K562 (cell line): ENCODE results near the gene AGPAT4. TPM values are rescaled to one million over a fixed set of nuclear protein-coding genes. Genes with fewer than 3 reads are reported as not detected.

Experiments
- CC2D1A ChIP-seq: fragments of 450-650 bp; IDR thresholded peaks from 2 replicates; pipeline ENCODE4 v1.6.1; 2017; ENCODE audit warnings: mild to moderate bottlenecking
- KLF13 ChIP-seq: fragments of 450-650 bp; IDR thresholded peaks from 2 replicates; pipeline ENCODE4 v1.6.1; 2016; ENCODE audit warnings: missing genetic modification characterization, low read depth, mild to moderate bottlenecking, missing compliant biosample characterization, moderate library complexity, borderline replicate concordance
- KLF16 ChIP-seq: IDR thresholded peaks from 2 replicates; pipeline ENCODE4 v1.6.1; 2016; ENCODE audit warnings: antibody characterized with exemption
- LEF1 ChIP-seq: fragments of 450-650 bp; IDR thresholded peaks from 2 replicates; pipeline ENCODE4 v1.6.1; 2016; ENCODE audit warnings: mild to moderate bottlenecking
- NR1H2 ChIP-seq: sonication (generic); formaldehyde crosslinking; IDR thresholded peaks from 2 replicates; pipeline ENCODE4 v1.4.0; 2020; ENCODE audit warnings: mild to moderate bottlenecking, missing genetic modification reagents
- PHB ChIP-seq: fragments of 250-450 bp; sonication (Bioruptor Pico); IDR thresholded peaks from 2 replicates; pipeline ENCODE4 v1.5.0; 2021
- RB1 ChIP-seq: fragments of 450-650 bp; IDR thresholded peaks from 2 replicates; pipeline ENCODE4 v1.6.1; 2017; ENCODE audit warnings: low read depth, mild to moderate bottlenecking
- RBM34 ChIP-seq: fragments of 200-400 bp; formaldehyde crosslinking; IDR thresholded peaks from 2 replicates; pipeline ENCODE4 v1.6.1; 2018; ENCODE audit warnings: low read length, borderline replicate concordance; ENCODE audit not compliant: insufficient read depth
- RFX5 ChIP-seq: IDR thresholded peaks from 2 replicates; pipeline ENCODE4 v1.6.1; 2011; ENCODE audit warnings: low read depth, mild to moderate bottlenecking, improper control_type of control experiment, low read length
- SMARCA5 ChIP-seq: fragments of 450-650 bp; IDR thresholded peaks from 2 replicates; pipeline ENCODE4 v1.6.1; 2016
- TBP ChIP-seq: optimal IDR thresholded peaks from 2 replicates; pipeline ENCODE3; 2011; ENCODE audit warnings: low read depth, low read length, improper control_type of control experiment
- ZNF584 ChIP-seq: fragments of 200-800 bp; sonication (Bioruptor generic); IDR thresholded peaks from 2 replicates; pipeline ENCODE4 v1.6.1; 2016; ENCODE audit warnings: low read depth, mild to moderate bottlenecking, missing genetic modification characterization, missing compliant biosample characterization
- polyA plus RNA-seq, 8 experiments: library from polyadenylated mRNA; depleted of rRNA in 4 of 8; stranded (reverse) in 5 of 8; unstranded in 3 of 8; fragments of >200 nt; fragmentation: Nextera tagmentation in 2 of 8; fragmentation: Illumina TruSeq in 1 of 8; extraction: Ambion mirVana in 2 of 8; extraction: Trizol in 1 of 8; gene quantifications; 2 replicates each; pipeline versions ENCODE4 v1.2.1 to v1.2.3, GENCODE V29; 2011 to 2014; ENCODE audit warnings: inconsistent platforms in 1 of 8, missing spikeins in 1 of 8
- total RNA-seq, 7 experiments: library from RNA; depleted of rRNA in 6 of 7; stranded (reverse); fragments of >200 nt in 6 of 7; fragmentation: Illumina TruSeq in 2 of 7; extraction: Trizol in 2 of 7; gene quantifications; 2 replicates each; pipeline versions ENCODE4 v1.2.1 to v1.2.3, GENCODE V29; 2011 to 2021; ENCODE audit warnings: low replicate concordance in 1 of 7
- TF ChIP-seq, protein P1 (sequence below), 2 experiments: fragments of 450-650 bp; formaldehyde crosslinking in 1 of 2; IDR thresholded peaks; 2 replicates each; pipeline versions ENCODE4 v1.4.0 to v1.6.1; 2014 to 2020; ENCODE audit warnings: mild to moderate bottlenecking in 2 of 2, borderline replicate concordance in 1 of 2, low read depth in 1 of 2
- TF ChIP-seq, protein P2 (sequence below): sonication (generic); formaldehyde crosslinking; IDR thresholded peaks from 2 replicates; pipeline ENCODE4 v1.8.1; 2023; ENCODE audit warnings: missing genetic modification reagents, mild to moderate bottlenecking, borderline replicate concordance

AGPAT4 gene
- total and polyA plus RNA-seq, 9 of the 15 experiments (the other 6 are each of a cell fraction or from before 2014, with no cell fraction given): 2.2 to 15.0 (median 5.7) TPM

DNA sequence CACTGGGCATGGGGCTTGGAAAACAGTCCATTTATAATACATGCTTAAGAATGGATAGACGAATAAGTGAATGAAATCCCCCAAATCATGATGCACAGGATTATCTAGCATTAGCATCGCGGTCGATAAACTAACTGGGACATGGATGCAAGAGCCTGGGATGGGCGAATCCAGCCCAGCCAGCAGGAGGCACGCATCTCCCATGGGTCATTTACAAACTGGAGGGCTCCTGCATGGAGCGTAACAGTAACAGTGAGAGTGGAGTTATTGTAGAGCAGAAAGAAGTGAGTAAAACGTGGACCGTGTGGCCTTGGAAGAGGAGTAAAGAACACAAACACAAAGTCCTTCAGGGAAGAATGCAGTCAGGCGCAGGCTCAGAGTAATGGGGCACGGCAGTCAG, 136.5 kb downstream of the AGPAT4 start (continued):
- TF ChIP-seq, protein P1, sequence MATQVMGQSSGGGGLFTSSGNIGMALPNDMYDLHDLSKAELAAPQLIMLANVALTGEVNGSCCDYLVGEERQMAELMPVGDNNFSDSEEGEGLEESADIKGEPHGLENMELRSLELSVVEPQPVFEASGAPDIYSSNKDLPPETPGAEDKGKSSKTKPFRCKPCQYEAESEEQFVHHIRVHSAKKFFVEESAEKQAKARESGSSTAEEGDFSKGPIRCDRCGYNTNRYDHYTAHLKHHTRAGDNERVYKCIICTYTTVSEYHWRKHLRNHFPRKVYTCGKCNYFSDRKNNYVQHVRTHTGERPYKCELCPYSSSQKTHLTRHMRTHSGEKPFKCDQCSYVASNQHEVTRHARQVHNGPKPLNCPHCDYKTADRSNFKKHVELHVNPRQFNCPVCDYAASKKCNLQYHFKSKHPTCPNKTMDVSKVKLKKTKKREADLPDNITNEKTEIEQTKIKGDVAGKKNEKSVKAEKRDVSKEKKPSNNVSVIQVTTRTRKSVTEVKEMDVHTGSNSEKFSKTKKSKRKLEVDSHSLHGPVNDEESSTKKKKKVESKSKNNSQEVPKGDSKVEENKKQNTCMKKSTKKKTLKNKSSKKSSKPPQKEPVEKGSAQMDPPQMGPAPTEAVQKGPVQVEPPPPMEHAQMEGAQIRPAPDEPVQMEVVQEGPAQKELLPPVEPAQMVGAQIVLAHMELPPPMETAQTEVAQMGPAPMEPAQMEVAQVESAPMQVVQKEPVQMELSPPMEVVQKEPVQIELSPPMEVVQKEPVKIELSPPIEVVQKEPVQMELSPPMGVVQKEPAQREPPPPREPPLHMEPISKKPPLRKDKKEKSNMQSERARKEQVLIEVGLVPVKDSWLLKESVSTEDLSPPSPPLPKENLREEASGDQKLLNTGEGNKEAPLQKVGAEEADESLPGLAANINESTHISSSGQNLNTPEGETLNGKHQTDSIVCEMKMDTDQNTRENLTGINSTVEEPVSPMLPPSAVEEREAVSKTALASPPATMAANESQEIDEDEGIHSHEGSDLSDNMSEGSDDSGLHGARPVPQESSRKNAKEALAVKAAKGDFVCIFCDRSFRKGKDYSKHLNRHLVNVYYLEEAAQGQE (IDR thresholded peaks at IDR 0.05; ENCODE audit: borderline replicate concordance): peak; percentile 61; the same call in 1 of the 2 replicates
- TF ChIP-seq, protein P1 (CRISPR knock-in tag; IDR thresholded peaks at IDR 0.05; ENCODE audit: low read depth): no peak
- TF ChIP-seq ZNF584 (no peak), SMARCA5 (no peak), KLF13 (no peak), NR1H2 (no peak), RBM34 (no peak), KLF16 (no peak), LEF1 (no peak), RB1 (0 out of 2 replicates have a peak, but pooled peaks have one; percentile 17), TBP (no peak), CC2D1A (no peak), PHB (CRISPR knock-in tag) (no peak), RFX5 (no peak)
- TF ChIP-seq, protein P2, sequence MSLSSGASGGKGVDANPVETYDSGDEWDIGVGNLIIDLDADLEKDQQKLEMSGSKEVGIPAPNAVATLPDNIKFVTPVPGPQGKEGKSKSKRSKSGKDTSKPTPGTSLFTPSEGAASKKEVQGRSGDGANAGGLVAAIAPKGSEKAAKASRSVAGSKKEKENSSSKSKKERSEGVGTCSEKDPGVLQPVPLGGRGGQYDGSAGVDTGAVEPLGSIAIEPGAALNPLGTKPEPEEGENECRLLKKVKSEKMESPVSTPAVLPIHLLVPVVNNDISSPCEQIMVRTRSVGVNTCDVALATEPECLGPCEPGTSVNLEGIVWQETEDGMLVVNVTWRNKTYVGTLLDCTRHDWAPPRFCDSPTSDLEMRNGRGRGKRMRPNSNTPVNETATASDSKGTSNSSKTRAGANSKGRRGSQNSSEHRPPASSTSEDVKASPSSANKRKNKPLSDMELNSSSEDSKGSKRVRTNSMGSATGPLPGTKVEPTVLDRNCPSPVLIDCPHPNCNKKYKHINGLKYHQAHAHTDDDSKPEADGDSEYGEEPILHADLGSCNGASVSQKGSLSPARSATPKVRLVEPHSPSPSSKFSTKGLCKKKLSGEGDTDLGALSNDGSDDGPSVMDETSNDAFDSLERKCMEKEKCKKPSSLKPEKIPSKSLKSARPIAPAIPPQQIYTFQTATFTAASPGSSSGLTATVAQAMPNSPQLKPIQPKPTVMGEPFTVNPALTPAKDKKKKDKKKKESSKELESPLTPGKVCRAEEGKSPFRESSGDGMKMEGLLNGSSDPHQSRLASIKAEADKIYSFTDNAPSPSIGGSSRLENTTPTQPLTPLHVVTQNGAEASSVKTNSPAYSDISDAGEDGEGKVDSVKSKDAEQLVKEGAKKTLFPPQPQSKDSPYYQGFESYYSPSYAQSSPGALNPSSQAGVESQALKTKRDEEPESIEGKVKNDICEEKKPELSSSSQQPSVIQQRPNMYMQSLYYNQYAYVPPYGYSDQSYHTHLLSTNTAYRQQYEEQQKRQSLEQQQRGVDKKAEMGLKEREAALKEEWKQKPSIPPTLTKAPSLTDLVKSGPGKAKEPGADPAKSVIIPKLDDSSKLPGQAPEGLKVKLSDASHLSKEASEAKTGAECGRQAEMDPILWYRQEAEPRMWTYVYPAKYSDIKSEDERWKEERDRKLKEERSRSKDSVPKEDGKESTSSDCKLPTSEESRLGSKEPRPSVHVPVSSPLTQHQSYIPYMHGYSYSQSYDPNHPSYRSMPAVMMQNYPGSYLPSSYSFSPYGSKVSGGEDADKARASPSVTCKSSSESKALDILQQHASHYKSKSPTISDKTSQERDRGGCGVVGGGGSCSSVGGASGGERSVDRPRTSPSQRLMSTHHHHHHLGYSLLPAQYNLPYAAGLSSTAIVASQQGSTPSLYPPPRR (CRISPR knock-in tag): no peak
